HEK293 (cell line): ENCODE measurements around the gene ADIRF.

Experiments used
- CTCF ChIA-PET: fragments of 350-600 bp; formaldehyde crosslinking; extraction: SDS; loops from one replicate; lab custom pipeline; 2021; ENCODE audit warnings: antibody characterized with exemption; lab: Yijun Ruan, JAX
- POLR2A ChIA-PET: fragments of 300-600 bp; formaldehyde crosslinking; extraction: SDS; loops from one replicate; lab custom pipeline; 2020; ENCODE audit warnings: antibody characterized with exemption, inconsistent platforms; lab: Yijun Ruan, JAX
- H3K27ac ChIP-seq: fragments of 200-500 bp; sonication (Bioruptor generic); 2 replicates; pipeline ENCODE4 v1.5.1; 2014; ENCODE audit warnings: low read depth, low read length, control low read depth, inconsistent platforms; ENCODE audit errors: extremely low read depth
- H3K36me3 ChIP-seq, 2 experiments: fragments of 200-500 bp in 1 of 2; sonication (Bioruptor generic) in 1 of 2; 1 replicate in 1 of 2; 2 replicates in 1 of 2; pipeline ENCODE4 v1.5.1; 2014 to 2017; ENCODE audit warnings: inconsistent platforms in 2 of 2, low read length in 2 of 2; ENCODE audit not compliant: control insufficient read depth in 2 of 2, insufficient read depth in 1 of 2
- H3K4me1 ChIP-seq: fragments of 200-500 bp; sonication (Bioruptor generic); 2 replicates; pipeline ENCODE4 v1.5.1; 2014; ENCODE audit warnings: mild to moderate bottlenecking, low read length, inconsistent platforms; ENCODE audit not compliant: control insufficient read depth, insufficient read depth
- H3K4me3 ChIP-seq: 2 replicates; pipeline ENCODE4 v1.5.1; 2011; ENCODE audit warnings: low read depth, mild to moderate bottlenecking, control low read depth, low read length, moderate library complexity
- H3K9me3 ChIP-seq: fragments of 200-500 bp; sonication (Bioruptor generic); 2 replicates; pipeline ENCODE4 v1.5.1; 2014; ENCODE audit warnings: low read depth, low read length, inconsistent platforms; ENCODE audit not compliant: control insufficient read depth, insufficient read depth
- BCL6B ChIP-seq: fragments of 450-650 bp; formaldehyde crosslinking; IDR thresholded peaks from 2 replicates; pipeline ENCODE4 v1.5.1; 2017; ENCODE audit warnings: missing biosample characterization, missing genetic modification characterization
- HOXC10 ChIP-seq: sonication (generic); formaldehyde crosslinking; IDR thresholded peaks from 2 replicates; pipeline ENCODE4 v1.8.1; 2023; ENCODE audit warnings: mild to moderate bottlenecking, missing genetic modification reagents
- KLF17 ChIP-seq: fragments of 450-650 bp; formaldehyde crosslinking; IDR thresholded peaks from 2 replicates; pipeline ENCODE4 v1.5.1; 2016; ENCODE audit warnings: missing biosample characterization, missing genetic modification characterization
- KLF9 ChIP-seq: fragments of 450-650 bp; formaldehyde crosslinking; IDR thresholded peaks from 2 replicates; pipeline ENCODE4 v1.5.1; 2016; ENCODE audit warnings: missing biosample characterization, missing genetic modification characterization, low read depth
- PBX3 ChIP-seq: sonication (generic); formaldehyde crosslinking; IDR thresholded peaks from 2 replicates; pipeline ENCODE4 v1.8.1; 2022; ENCODE audit warnings: mild to moderate bottlenecking, moderate library complexity, missing genetic modification reagents
- SALL2 ChIP-seq: fragments of 450-650 bp; formaldehyde crosslinking; IDR thresholded peaks from 2 replicates; pipeline ENCODE4 v1.5.0; 2017; ENCODE audit warnings: missing biosample characterization, mild to moderate bottlenecking, missing genetic modification characterization, borderline replicate concordance
- SCRT2 ChIP-seq: fragments of 450-650 bp; formaldehyde crosslinking; IDR thresholded peaks from 2 replicates; pipeline ENCODE4 v1.5.1; 2016; ENCODE audit warnings: missing biosample characterization, missing genetic modification characterization
- SP3 ChIP-seq: fragments of 450-650 bp; formaldehyde crosslinking; IDR thresholded peaks from 2 replicates; pipeline ENCODE4 v1.5.1; 2016; ENCODE audit warnings: missing biosample characterization, missing genetic modification characterization
- ZBTB48 ChIP-seq: fragments of 450-650 bp; formaldehyde crosslinking; IDR thresholded peaks from 2 replicates; pipeline ENCODE4 v1.5.1; 2016; ENCODE audit warnings: missing biosample characterization, missing genetic modification characterization
- ZIC2 ChIP-seq: fragments of 450-650 bp; formaldehyde crosslinking; IDR thresholded peaks from 2 replicates; pipeline ENCODE4 v1.5.1; 2016; ENCODE audit warnings: missing biosample characterization, missing genetic modification characterization
- ZNF114 ChIP-seq: fragments of 450-650 bp; formaldehyde crosslinking; IDR thresholded peaks from 2 replicates; pipeline ENCODE4 v1.5.0; 2017; ENCODE audit warnings: missing biosample characterization, missing genetic modification characterization
- ZNF184 ChIP-seq: fragments of 450-650 bp; IDR thresholded peaks from 2 replicates; pipeline ENCODE4 v1.5.1; 2018; ENCODE audit warnings: missing biosample characterization, mild to moderate bottlenecking, missing genetic modification characterization
- ZNF292 ChIP-seq: fragments of 450-650 bp; formaldehyde crosslinking; IDR thresholded peaks from 2 replicates; pipeline ENCODE4 v1.5.1; 2016; ENCODE audit warnings: low read depth, missing biosample characterization, missing genetic modification characterization, borderline replicate concordance
- ZNF350 ChIP-seq: fragments of 450-650 bp; formaldehyde crosslinking; IDR thresholded peaks from 2 replicates; pipeline ENCODE4 v1.5.0; 2017; ENCODE audit warnings: missing biosample characterization, mild to moderate bottlenecking, missing genetic modification characterization
- ZNF548 ChIP-seq: fragments of 450-650 bp; formaldehyde crosslinking; IDR thresholded peaks from 2 replicates; pipeline ENCODE4 v1.5.1; 2016; ENCODE audit warnings: missing biosample characterization, missing genetic modification characterization
- ZNF624 ChIP-seq: fragments of 450-650 bp; formaldehyde crosslinking; IDR thresholded peaks from 2 replicates; pipeline ENCODE4 v1.5.1; 2017; ENCODE audit warnings: missing biosample characterization, missing genetic modification characterization
- ZNF660 ChIP-seq: fragments of 450-650 bp; IDR thresholded peaks from 2 replicates; pipeline ENCODE4 v1.5.1; 2018; ENCODE audit warnings: missing biosample characterization, mild to moderate bottlenecking, missing genetic modification characterization
- ZNF768 ChIP-seq: fragments of 450-650 bp; formaldehyde crosslinking; IDR thresholded peaks from 2 replicates; pipeline ENCODE4 v1.5.1; 2018; ENCODE audit warnings: missing biosample characterization, mild to moderate bottlenecking, missing genetic modification characterization
- ZNF792 ChIP-seq: fragments of 450-650 bp; formaldehyde crosslinking; IDR thresholded peaks from 2 replicates; pipeline ENCODE4 v1.5.1; 2016; ENCODE audit warnings: missing biosample characterization, missing genetic modification characterization
- ZSCAN18 ChIP-seq: fragments of 450-650 bp; formaldehyde crosslinking; IDR thresholded peaks from 2 replicates; pipeline ENCODE4 v1.5.1; 2016; ENCODE audit warnings: missing biosample characterization, missing genetic modification characterization

ADIRF gene

GRCh38 chr10:86971232-86971991, 3.1 kb downstream of the ADIRF start (continued):
- TF ChIP-seq ZNF184 (tag by site-specific recombination), result no peak
- no peak for TF ChIP-seq BCL6B (tag by site-specific recombination)
- TF ChIP-seq ZIC2, result no peak
- no peak for TF ChIP-seq PBX3 (CRISPR knock-in tag)
- peak; percentile 58 for TF ChIP-seq SP3
- no peak for TF ChIP-seq ZNF292
- 0 out of 2 replicates have a peak, but pooled peaks have one; percentile 42 for TF ChIP-seq KLF9
- TF ChIP-seq ZNF624 (tag by site-specific recombination), result no peak
- no peak for TF ChIP-seq ZNF350 (tag by site-specific recombination)
- TF ChIP-seq ZNF548 (tag by site-specific recombination), result no peak
- TF ChIP-seq, all 188 proteins: peak for 4

GRCh38 chr10:86972613-86973380, 4.5 kb downstream of the ADIRF start:
- Histone ChIP-seq H3K27ac (no peak overlapping the region), H3K4me3 (no peak overlapping the region), H3K9me3 (no peaks in the 10 kb centered on the region), H3K36me3 (no peaks in the 10 kb centered on the region)
- CTCF ChIA-PET, result no interaction called here
- TF ChIP-seq ZNF792 (tag by site-specific recombination), result no peak
- TF ChIP-seq ZNF768 (tag by site-specific recombination), result no peak
- TF ChIP-seq ZNF114 (tag by site-specific recombination), result no peak
- TF ChIP-seq ZSCAN18, result no peak
- TF ChIP-seq SCRT2, result 0 out of 2 replicates have a peak, but pooled peaks have one; percentile 24
- no peak for TF ChIP-seq SALL2 (tag by site-specific recombination)
- no peak for TF ChIP-seq HOXC10 (CRISPR knock-in tag)
- TF ChIP-seq, all 188 proteins: peak for 1
- H3K4me1 ChIP-seq, result peaks cover 2% of the 10 kb centered on the region; the same call in 1 of the 2 replicates
- POLR2A ChIA-PET, result no interaction called here

GRCh38 chr10:86974484-86974883, 6.2 kb downstream of the ADIRF start:
- CTCF ChIA-PET, result interaction anchor here (0.7 to 0.9 kb wide), 2 partner anchors 13 to 30 kb away, joined by 3 to 4 read pairs; no protein-coding TSS in a partner anchor

More at GRCh38 chr10:86974484-86974883, 6.2 kb downstream of the ADIRF start:
- Histone ChIP-seq H3K36me3 (no peaks in the 10 kb centered on the region), H3K4me1 (peaks cover 2% of the 10 kb centered on the region; the same call in 1 of the 2 replicates), H3K9me3 (no peaks in the 10 kb centered on the region), H3K27ac (no peak overlapping the region), H3K4me3 (no peak overlapping the region)
- POLR2A ChIA-PET, result no interaction called here
- TF ChIP-seq ZNF660 (tag by site-specific recombination) (no peak), ZSCAN18 (no peak), ZBTB48 (tag by site-specific recombination) (no peak), KLF17 (tag by site-specific recombination) (no peak)
